HL-60 (cell line): ENCODE measurements around the gene FTO.

Experiments
- DNase-seq, 2 experiments: peaks; one replicate each; pipeline ENCODE4 v3.0.0-alpha.2; 2010 to 2020; ENCODE audit warnings: low read depth in 1 of 2, low spot score in 1 of 2
- H3K27ac ChIP-seq: fragments of 250-450 bp; sonication (Bioruptor Pico); replicated peaks from 2 replicates; pipeline ENCODE4 v1.5.1; 2020; ENCODE audit warnings: mild to moderate bottlenecking, moderate library complexity
- H3K27me3 ChIP-seq: fragments of 250-450 bp; sonication (Bioruptor Pico); 2 replicates; pipeline ENCODE4 v1.5.1; 2021; ENCODE audit warnings: mild to moderate bottlenecking, moderate library complexity; ENCODE audit not compliant: insufficient read depth, poor library complexity, severe bottlenecking
- H3K4me3 ChIP-seq: replicated peaks from 2 replicates; pipeline ENCODE4 v1.5.1; 2011; ENCODE audit warnings: mild to moderate bottlenecking, control low read depth, low read length; ENCODE audit not compliant: insufficient read depth
- GABPA ChIP-seq: IDR thresholded peaks from 2 replicates; pipeline ENCODE4 v1.6.1; 2012; ENCODE audit warnings: low read depth
- POLR2AphosphoS5 ChIP-seq: IDR thresholded peaks from 2 replicates; pipeline ENCODE4 v1.6.1; 2012; ENCODE audit warnings: low read depth
- REST ChIP-seq: IDR thresholded peaks from 2 replicates; pipeline ENCODE4 v1.6.1; 2012; ENCODE audit warnings: low read depth; ENCODE audit not compliant: insufficient replicate concordance
- SPI1 ChIP-seq: IDR thresholded peaks from 2 replicates; pipeline ENCODE4 v1.6.1; 2012; ENCODE audit warnings: low read depth, mild to moderate bottlenecking, borderline replicate concordance
- TF ChIP-seq, protein P1 (sequence below): IDR thresholded peaks from one replicate; pipeline ENCODE4 v1.5.1; 2011; ENCODE audit warnings: low read length, control low read depth, inconsistent platforms; ENCODE audit not compliant: insufficient read depth

The FTO gene

DNA sequence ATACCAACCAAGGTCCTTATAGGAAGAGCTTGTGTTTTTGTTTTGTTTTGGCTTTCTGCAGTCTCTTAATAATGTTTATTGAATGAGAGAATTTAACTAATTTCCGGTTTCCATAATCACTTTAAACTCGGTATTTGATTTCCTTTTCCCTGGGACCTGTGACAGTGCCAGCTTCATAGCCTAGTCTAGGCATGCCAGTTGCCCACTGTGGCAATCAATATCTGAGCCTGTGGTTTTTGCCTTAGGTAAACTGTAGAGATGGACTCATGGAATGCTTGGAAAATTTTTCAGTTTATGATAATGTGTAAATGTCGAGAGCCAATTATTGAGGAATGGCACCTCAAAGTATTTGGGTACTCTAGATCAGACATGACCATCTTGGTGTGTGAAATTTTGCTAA lies 78.2 kb downstream of the FTO start:
- no peak overlapping the region for H3K27ac ChIP-seq
- H3K4me3 ChIP-seq: no peak overlapping the region
- DNase-seq: no peak
- H3K27me3 ChIP-seq: no peaks in the 10 kb centered on the region
- TF ChIP-seq, protein P1, sequence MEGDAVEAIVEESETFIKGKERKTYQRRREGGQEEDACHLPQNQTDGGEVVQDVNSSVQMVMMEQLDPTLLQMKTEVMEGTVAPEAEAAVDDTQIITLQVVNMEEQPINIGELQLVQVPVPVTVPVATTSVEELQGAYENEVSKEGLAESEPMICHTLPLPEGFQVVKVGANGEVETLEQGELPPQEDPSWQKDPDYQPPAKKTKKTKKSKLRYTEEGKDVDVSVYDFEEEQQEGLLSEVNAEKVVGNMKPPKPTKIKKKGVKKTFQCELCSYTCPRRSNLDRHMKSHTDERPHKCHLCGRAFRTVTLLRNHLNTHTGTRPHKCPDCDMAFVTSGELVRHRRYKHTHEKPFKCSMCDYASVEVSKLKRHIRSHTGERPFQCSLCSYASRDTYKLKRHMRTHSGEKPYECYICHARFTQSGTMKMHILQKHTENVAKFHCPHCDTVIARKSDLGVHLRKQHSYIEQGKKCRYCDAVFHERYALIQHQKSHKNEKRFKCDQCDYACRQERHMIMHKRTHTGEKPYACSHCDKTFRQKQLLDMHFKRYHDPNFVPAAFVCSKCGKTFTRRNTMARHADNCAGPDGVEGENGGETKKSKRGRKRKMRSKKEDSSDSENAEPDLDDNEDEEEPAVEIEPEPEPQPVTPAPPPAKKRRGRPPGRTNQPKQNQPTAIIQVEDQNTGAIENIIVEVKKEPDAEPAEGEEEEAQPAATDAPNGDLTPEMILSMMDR: no peak
- TF ChIP-seq REST (no peak), POLR2AphosphoS5 (no peak), GABPA (no peak), SPI1 (no peak)

DNA sequence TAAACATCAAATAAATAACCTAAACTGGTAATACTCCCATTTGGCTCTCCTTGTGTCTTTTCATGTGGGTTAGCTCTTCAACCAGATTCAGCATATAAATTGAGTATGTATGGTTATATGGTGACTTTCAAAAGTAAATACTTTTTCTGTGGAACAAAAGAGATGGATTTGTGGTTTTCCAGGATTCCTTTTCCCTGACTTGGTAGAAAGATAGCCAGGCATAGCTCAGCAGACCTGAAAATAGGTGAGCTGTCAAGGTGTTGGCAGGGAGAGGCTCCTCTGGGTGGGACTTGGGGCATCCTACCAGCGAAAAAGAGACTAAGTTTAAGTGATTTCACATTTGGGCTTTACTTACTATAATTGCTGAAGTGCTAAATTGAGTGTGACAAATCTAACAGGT lies 80.3 kb downstream of the FTO start:
- H3K27ac ChIP-seq: no peak overlapping the region
- no peak for DNase-seq
- TF ChIP-seq, protein P1: no peak
- TF ChIP-seq REST (no peak), GABPA (no peak), SPI1 (no peak), POLR2AphosphoS5 (no peak)
- H3K4me3 ChIP-seq: no peak overlapping the region
- H3K27me3 ChIP-seq: no peaks in the 10 kb centered on the region

DNA sequence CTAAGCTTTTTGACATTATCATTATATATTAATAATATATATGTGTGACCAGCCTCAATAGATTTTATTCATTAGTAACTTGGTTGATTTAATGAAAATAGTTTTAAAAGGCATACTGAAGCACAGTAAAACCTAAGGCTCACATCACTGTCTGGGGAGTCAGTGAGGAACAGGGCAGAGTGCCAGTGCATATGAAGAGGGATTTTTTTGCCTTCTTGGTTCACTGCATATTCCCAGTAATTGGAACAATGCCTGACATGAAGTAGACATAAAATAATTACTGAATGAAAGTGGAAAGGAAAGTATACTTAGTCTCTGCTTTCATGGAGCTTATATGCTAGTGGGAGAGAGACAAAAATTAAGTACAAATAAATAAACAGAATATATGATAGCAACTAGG lies 81.1 kb downstream of the FTO start:
- H3K27ac ChIP-seq: no peak overlapping the region
- TF ChIP-seq GABPA: no peak
- TF ChIP-seq SPI1: no peak
- no peak for TF ChIP-seq REST
- TF ChIP-seq, protein P1: no peak
- no peak for TF ChIP-seq POLR2AphosphoS5
- no peak overlapping the region for H3K4me3 ChIP-seq
- no peak for DNase-seq
- no peaks in the 10 kb centered on the region for H3K27me3 ChIP-seq
